Activated CD4-positive, alpha-beta T cell treated with anti-CD3 and anti-CD28 coated beads, Interleukin-2, amount 10 ng/mL, durations not matched to agents 24 days and 14 days (primary cell): ENCODE measurements around the gene ZBTB5. TPM values are rescaled to one million over a fixed set of nuclear protein-coding genes. Genes with fewer than 3 reads are reported as not detected.
A peak's percentile ranks its signal among the peaks of the same experiment; 100 is the strongest.

ENCODE experiments used
- DNase-seq: peaks from one replicate; pipeline ENCODE4 v3.0.0; 2022
- H3K27ac Mint-ChIP-seq: one replicate; pipeline ENCODE4 v1.8.0; 2022; ENCODE audit warnings: mild to moderate bottlenecking, mixed read lengths
- H3K27me3 Mint-ChIP-seq: one replicate; pipeline ENCODE4 v1.8.0; 2022; ENCODE audit warnings: mixed read lengths
- H3K36me3 Mint-ChIP-seq: one replicate; pipeline ENCODE4 v1.8.0; 2022; ENCODE audit warnings: low read depth, mild to moderate bottlenecking, mixed read lengths
- H3K4me1 Mint-ChIP-seq: one replicate; pipeline ENCODE4 v1.8.0; 2021; ENCODE audit warnings: mixed read lengths
- H3K4me3 Mint-ChIP-seq: one replicate; pipeline ENCODE4 v1.8.0; 2022; ENCODE audit warnings: mild to moderate bottlenecking, moderate library complexity, mixed read lengths
- H3K9me3 Mint-ChIP-seq: one replicate; pipeline ENCODE4 v1.8.0; 2021; ENCODE audit warnings: mixed read lengths
- intact Hi-C: fragments of 100-400 bp; cut with micrococcal nuclease; formaldehyde crosslinking; loops from one replicate; pipeline ENCODE4 v1.15.1; 2023
- total RNA-seq: library from RNA; stranded (reverse); gene quantifications from 2 replicates; pipeline ENCODE4 v1.2.3, GENCODE V29; 2022

ZBTB5 gene
- total RNA-seq, 1 donor from 2014 or later, result 9.5 TPM

DNA sequence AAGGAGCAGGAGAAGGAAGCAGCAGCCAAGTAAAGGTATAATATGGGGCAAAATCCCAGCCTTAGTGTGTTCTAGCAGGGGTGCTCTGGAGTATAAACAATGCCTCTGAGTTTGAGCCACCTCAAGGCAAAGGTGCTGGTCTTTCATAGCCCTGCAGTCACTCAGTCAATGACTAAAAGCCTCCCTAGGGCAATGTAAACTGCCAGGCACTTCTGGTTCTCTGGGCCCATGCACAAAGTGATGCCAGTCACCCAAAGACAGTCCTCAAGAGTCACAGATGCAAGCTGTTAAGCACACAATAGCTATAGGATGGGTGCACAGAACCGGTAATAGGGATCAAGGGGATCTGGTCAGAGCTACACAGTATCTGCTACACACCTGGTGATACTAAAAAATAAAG, 12.6 kb downstream of the ZBTB5 start:
- H3K36me3 Mint-ChIP-seq, result peaks cover 7% of the 10 kb centered on the region
- H3K4me3 Mint-ChIP-seq, result no peak overlapping the region
- H3K9me3 Mint-ChIP-seq, result no peaks in the 10 kb centered on the region
- H3K27ac Mint-ChIP-seq, result no peak overlapping the region
- no peak for DNase-seq
- intact Hi-C loops, result no loop called here
- no peaks in the 10 kb centered on the region for H3K27me3 Mint-ChIP-seq
- peaks cover 14% of the 10 kb centered on the region for H3K4me1 Mint-ChIP-seq

GRCh38 chr9:37451628-37452027, 13.6 kb downstream of the ZBTB5 start:
- no peak for DNase-seq
- Mint-ChIP-seq H3K27ac (no peak overlapping the region), H3K36me3 (peaks cover 7% of the 10 kb centered on the region), H3K4me1 (peaks cover 7% of the 10 kb centered on the region), H3K27me3 (no peaks in the 10 kb centered on the region), H3K9me3 (no peaks in the 10 kb centered on the region), H3K4me3 (no peak overlapping the region)
- intact Hi-C loops, result no loop called here

DNA sequence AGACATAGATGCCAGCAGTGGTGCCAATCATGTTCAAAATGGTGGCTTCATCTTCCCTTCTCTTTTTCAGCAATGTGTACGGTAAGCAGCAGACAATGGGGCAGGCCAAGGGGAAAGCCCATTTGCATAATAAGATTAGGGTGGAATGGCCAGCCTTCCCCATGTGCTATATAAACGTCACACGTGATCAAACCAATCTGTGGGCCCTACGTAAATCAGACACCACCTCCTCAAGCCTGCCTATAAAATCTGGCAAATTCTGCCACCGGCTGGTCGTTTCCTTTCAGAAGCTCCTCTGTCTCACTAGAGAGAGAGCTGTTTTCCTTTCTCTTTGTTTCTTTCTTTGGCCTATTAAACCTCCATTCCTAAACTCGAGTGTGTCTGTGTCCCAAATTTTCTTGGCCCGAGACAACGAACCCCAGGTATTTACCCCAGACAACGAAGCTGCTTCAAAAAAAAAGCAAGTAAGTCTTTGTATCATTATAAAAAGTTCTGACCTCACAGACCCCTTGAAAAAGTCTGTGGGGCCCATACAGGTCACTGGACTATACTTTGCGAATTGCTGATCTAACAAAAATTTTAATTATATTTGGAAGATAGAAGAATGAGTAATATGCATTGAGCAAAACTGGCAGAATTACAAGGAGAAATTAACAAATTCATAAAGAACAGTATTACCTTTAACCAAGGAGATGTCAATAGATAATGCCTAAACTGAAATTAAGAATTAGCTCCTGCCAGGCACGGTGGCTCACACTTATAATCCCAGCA, 15.2 kb downstream of the ZBTB5 start:
- no peak overlapping the region for H3K4me3 Mint-ChIP-seq
- H3K27me3 Mint-ChIP-seq, result no peaks in the 10 kb centered on the region
- H3K36me3 Mint-ChIP-seq, result peaks cover 9% of the 10 kb centered on the region
- intact Hi-C loops, result no loop called here
- no peak overlapping the region for H3K27ac Mint-ChIP-seq
- H3K4me1 Mint-ChIP-seq, result peaks cover 6% of the 10 kb centered on the region
- no peaks in the 10 kb centered on the region for H3K9me3 Mint-ChIP-seq
- DNase-seq, result no peak

DNA sequence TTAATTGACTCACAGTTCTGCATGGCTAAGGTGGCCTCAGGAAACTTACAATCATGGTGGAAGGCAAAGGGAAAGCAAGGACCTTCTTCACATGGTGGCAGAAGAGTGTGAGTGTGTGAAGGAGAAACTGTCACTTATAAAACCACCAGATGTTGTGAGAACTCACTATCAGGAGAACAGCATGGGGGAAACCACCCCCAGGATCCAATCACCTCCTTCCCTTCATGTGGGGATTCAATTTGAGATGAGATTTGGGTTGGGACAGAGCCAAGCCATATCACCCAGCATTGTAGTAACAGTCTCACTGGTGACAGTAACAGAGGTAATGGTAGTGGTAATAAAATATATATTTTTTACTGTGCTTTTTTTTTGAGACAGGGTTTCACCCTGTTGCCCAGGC, 18.1 kb downstream of the ZBTB5 start:
- DNase-seq, result no peak
- Mint-ChIP-seq H3K27me3 (no peaks in the 10 kb centered on the region), H3K4me1 (peaks cover 8% of the 10 kb centered on the region), H3K27ac (no peak overlapping the region), H3K4me3 (no peak overlapping the region), H3K9me3 (no peaks in the 10 kb centered on the region), H3K36me3 (peaks cover 11% of the 10 kb centered on the region)
- intact Hi-C loops, result no loop called here

- Mint-ChIP-seq H3K9me3 (no peaks in the 10 kb centered on the region), H3K4me3 (no peak overlapping the region), H3K36me3 (peaks cover 16% of the 10 kb centered on the region), H3K27me3 (no peaks in the 10 kb centered on the region), H3K4me1 (peaks cover 4% of the 10 kb centered on the region), H3K27ac (no peak overlapping the region)
- intact Hi-C loops, result no loop called here
- DNase-seq, result no peak
Observed at GRCh38 chr9:37446401-37446800, 18.8 kb downstream of the ZBTB5 start.

GRCh38 chr9:37445832-37446231, 19.4 kb downstream of the ZBTB5 start:
- intact Hi-C loops, result no loop called here
- peaks cover 4% of the 10 kb centered on the region for H3K4me1 Mint-ChIP-seq
- no peaks in the 10 kb centered on the region for H3K9me3 Mint-ChIP-seq
- no peak overlapping the region for H3K27ac Mint-ChIP-seq
- H3K4me3 Mint-ChIP-seq, result no peak overlapping the region
- peaks cover 20% of the 10 kb centered on the region for H3K36me3 Mint-ChIP-seq
- DNase-seq, result no peak
- H3K27me3 Mint-ChIP-seq, result no peaks in the 10 kb centered on the region

DNA sequence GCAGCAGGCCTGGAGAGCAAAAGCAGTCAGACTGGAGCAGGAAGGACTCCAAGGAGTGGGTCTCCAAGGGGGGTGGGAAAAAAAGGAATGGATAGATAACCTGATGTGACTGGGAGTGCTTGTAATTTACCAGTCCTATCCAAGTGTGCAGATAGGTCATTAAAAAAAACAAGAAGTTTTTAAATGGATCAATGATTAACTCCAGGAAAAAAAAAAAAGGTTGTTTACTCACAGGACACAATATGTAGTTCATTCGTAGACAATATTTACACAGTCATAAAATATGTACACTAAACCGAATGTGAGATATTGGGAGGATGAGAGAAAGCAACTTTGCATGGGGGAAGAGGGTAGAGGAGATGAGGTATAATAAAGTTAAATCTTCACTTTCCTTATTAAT, 20.4 kb downstream of the ZBTB5 start:
- H3K4me3 Mint-ChIP-seq, result no peak overlapping the region
- DNase-seq, result no peak
- H3K4me1 Mint-ChIP-seq, result peaks cover 4% of the 10 kb centered on the region
- peak overlapping the region; percentile 59 for H3K27ac Mint-ChIP-seq
- no peaks in the 10 kb centered on the region for H3K9me3 Mint-ChIP-seq
- H3K27me3 Mint-ChIP-seq, result no peaks in the 10 kb centered on the region
- intact Hi-C loops, result no loop called here
- H3K36me3 Mint-ChIP-seq, result peaks cover 20% of the 10 kb centered on the region

GRCh38 chr9:37443566-37443965, 21.7 kb downstream of the ZBTB5 start:
- intact Hi-C loops, result no loop called here
- Mint-ChIP-seq H3K9me3 (no peaks in the 10 kb centered on the region), H3K27me3 (no peaks in the 10 kb centered on the region), H3K27ac (no peak overlapping the region), H3K36me3 (peaks cover 26% of the 10 kb centered on the region), H3K4me1 (peaks cover 4% of the 10 kb centered on the region), H3K4me3 (no peak overlapping the region)
- no peak for DNase-seq

GRCh38 chr9:37442556-37442955, 22.7 kb downstream of the ZBTB5 start:
- no peak overlapping the region for H3K4me3 Mint-ChIP-seq
- DNase-seq, result no peak
- peaks cover 4% of the 10 kb centered on the region for H3K4me1 Mint-ChIP-seq
- no peak overlapping the region for H3K27ac Mint-ChIP-seq
- intact Hi-C loops, result no loop called here
- no peaks in the 10 kb centered on the region for H3K27me3 Mint-ChIP-seq
- H3K36me3 Mint-ChIP-seq, result peaks cover 30% of the 10 kb centered on the region
- no peaks in the 10 kb centered on the region for H3K9me3 Mint-ChIP-seq

- Mint-ChIP-seq H3K4me1 (peaks cover 4% of the 10 kb centered on the region), H3K4me3 (no peak overlapping the region), H3K9me3 (no peaks in the 10 kb centered on the region), H3K27me3 (no peaks in the 10 kb centered on the region), H3K36me3 (peaks cover 35% of the 10 kb centered on the region), H3K27ac (peak overlapping the region; percentile 7)
- intact Hi-C loops, result no loop called here
- no peak for DNase-seq
Observed at GRCh38 chr9:37441776-37442370, 23.4 kb downstream of the ZBTB5 start.

DNA sequence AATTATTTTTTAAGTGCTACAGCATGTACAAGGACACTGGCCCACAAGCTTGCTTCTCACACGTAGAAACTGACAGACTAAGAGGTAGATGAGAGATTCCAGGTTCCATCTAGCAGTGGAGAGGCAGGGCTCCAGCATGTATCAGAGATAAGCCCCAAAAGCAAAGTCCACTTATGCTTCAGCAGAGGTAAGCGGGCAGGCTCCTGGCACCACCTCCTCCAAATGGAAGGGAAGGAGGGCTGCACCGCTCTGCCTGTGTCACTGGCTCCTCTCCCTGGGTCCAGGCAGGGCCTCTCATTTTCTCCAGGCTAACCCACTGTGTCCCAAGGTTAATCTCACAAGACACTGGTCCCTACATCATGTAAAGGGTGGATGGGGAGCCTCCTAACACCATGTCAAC, 26.9 kb downstream of the ZBTB5 start:
- no peaks in the 10 kb centered on the region for H3K9me3 Mint-ChIP-seq
- peaks cover 41% of the 10 kb centered on the region for H3K36me3 Mint-ChIP-seq
- H3K27ac Mint-ChIP-seq, result no peak overlapping the region
- no peak overlapping the region for H3K4me3 Mint-ChIP-seq
- no peaks in the 10 kb centered on the region for H3K27me3 Mint-ChIP-seq
- no peaks in the 10 kb centered on the region for H3K4me1 Mint-ChIP-seq
- no peak for DNase-seq
- intact Hi-C loops, result no loop called here

DNA sequence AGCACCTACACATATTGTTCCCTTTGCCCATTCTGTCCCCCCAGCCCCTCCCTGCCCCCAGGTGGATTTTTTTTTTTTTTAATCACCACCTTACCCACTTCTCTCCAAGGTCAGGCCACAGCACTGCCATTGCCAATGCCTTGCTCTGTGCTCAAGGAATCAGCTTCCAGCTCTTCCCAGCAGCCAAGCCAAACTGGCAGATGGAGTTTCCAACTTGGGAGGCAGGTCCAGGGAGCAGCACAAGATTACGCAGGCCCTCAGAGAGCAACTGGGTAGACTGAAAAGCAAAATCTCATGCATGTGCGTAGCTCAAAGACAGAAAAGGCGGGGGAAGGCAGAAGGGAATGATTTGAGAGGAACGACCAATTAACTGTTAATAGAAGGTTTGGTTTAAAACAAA, 27.6 kb downstream of the ZBTB5 start:
- Mint-ChIP-seq H3K27me3 (no peaks in the 10 kb centered on the region), H3K9me3 (no peaks in the 10 kb centered on the region), H3K27ac (no peak overlapping the region), H3K4me3 (no peak overlapping the region), H3K36me3 (peaks cover 44% of the 10 kb centered on the region), H3K4me1 (no peaks in the 10 kb centered on the region)
- intact Hi-C loops, result no loop called here
- DNase-seq, result no peak

DNA sequence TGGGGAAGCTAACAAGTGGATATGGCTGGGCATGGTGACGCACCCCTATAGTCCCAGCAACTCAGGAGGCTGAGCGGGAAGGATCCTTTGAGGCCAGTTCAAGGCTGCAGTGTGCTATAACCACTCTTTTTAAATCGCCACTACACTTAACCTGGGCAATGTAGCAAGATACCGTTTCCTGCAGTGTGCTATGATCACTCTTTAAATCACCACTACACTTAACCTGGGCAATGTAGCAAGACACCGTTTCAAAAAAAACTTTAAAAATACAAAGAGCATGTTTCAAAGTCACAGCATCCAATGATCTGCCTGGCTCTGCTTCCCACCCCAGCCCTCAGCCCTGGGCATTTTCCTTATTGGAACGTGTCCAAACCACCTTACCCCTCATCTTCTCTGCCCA, 28.2 kb downstream of the ZBTB5 start:
- H3K9me3 Mint-ChIP-seq, result no peaks in the 10 kb centered on the region
- no peak overlapping the region for H3K27ac Mint-ChIP-seq
- intact Hi-C loops, result no loop called here
- H3K36me3 Mint-ChIP-seq, result peaks cover 45% of the 10 kb centered on the region
- no peak overlapping the region for H3K4me3 Mint-ChIP-seq
- H3K27me3 Mint-ChIP-seq, result no peaks in the 10 kb centered on the region
- no peaks in the 10 kb centered on the region for H3K4me1 Mint-ChIP-seq
- DNase-seq, result no peak

DNA sequence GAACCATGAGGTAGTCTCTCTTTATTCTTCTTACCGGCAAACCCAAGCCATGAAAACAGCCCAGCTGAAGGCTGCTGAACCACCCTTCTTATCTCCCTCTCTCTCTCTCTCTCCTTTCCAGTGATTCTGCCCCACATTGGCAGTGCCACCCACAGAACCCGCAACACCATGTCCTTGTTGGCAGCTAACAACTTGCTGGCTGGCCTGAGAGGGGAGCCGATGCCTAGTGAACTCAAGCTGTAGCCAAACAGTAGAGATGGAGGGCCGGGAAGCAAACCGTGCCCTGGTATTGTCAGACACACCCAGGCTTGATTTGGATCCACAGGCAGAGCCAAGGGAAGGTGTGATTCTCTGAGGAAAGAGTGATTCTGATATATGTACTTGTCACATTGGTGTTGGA, 28.7 kb downstream of the ZBTB5 start:
- H3K27ac Mint-ChIP-seq, result no peak overlapping the region
- no peaks in the 10 kb centered on the region for H3K27me3 Mint-ChIP-seq
- no peak for DNase-seq
- intact Hi-C loops, result no loop called here
- no peak overlapping the region for H3K4me3 Mint-ChIP-seq
- H3K9me3 Mint-ChIP-seq, result no peaks in the 10 kb centered on the region
- no peaks in the 10 kb centered on the region for H3K4me1 Mint-ChIP-seq
- peaks cover 42% of the 10 kb centered on the region for H3K36me3 Mint-ChIP-seq
